ENCODE data around the gene CFAP210. TPM values are rescaled to one million over a fixed set of nuclear protein-coding genes. Genes with fewer than 3 reads are reported as not detected.
"Not testable (repeated sequence)": the region's sequence is repeated elsewhere in the genome, so short reads cannot be mapped to it uniquely, and the experiment has no call there.

Gene CFAP210
- total RNA-seq, 1 donor from 2014 or later = 0.41 TPM

- no peaks in the 10 kb centered on the region for H3K9me3 Mint-ChIP-seq (ENCODE audit: unreplicated experiment)
- H3K4me3 Mint-ChIP-seq (ENCODE audit: unreplicated experiment) = no peak overlapping the region
- no peak overlapping the region for H3K27ac Mint-ChIP-seq (ENCODE audit: unreplicated experiment)
Measured at GRCh38 chr2:169696381-169696780, 2.2 kb upstream of the CFAP210 start.

GRCh38 chr2:169694894-169695260 lies 672 bp upstream of the CFAP210 start:
- H3K9me3 Mint-ChIP-seq (ENCODE audit: unreplicated experiment) = no peaks in the 10 kb centered on the region
- no peak for DNase-seq (ENCODE audit: low spot score)
- H3K4me3 Mint-ChIP-seq (ENCODE audit: unreplicated experiment) = peak overlapping the region; percentile 94
- H3K4me1 Mint-ChIP-seq (ENCODE audit: unreplicated experiment) = peaks cover 18% of the 10 kb centered on the region
- H3K36me3 Mint-ChIP-seq (ENCODE audit: low read depth, unreplicated experiment) = peaks cover 5% of the 10 kb centered on the region
- H3K27ac Mint-ChIP-seq (ENCODE audit: unreplicated experiment) = peak overlapping the region; percentile 90
- no peak for TF ChIP-seq CTCF (IDR thresholded peaks at IDR 0.05; ENCODE audit: unreplicated experiment)
- peaks cover 10% of the 10 kb centered on the region for H3K27me3 Mint-ChIP-seq (ENCODE audit: unreplicated experiment)

More at GRCh38 chr2:169696381-169696780, 2.2 kb upstream of the CFAP210 start:
- Mint-ChIP-seq H3K27me3 (ENCODE audit: unreplicated experiment) (peaks cover 10% of the 10 kb centered on the region), H3K36me3 (ENCODE audit: low read depth, unreplicated experiment) (peaks cover 5% of the 10 kb centered on the region), H3K4me1 (ENCODE audit: unreplicated experiment) (peaks cover 18% of the 10 kb centered on the region)
- no peak for TF ChIP-seq CTCF (IDR thresholded peaks at IDR 0.05; ENCODE audit: unreplicated experiment)
- DNase-seq (ENCODE audit: low spot score) = no peak

- Mint-ChIP-seq H3K4me1 (ENCODE audit: unreplicated experiment) (peaks cover 18% of the 10 kb centered on the region), H3K27ac (ENCODE audit: unreplicated experiment) (peak overlapping the region; percentile 97), H3K36me3 (ENCODE audit: low read depth, unreplicated experiment) (peaks cover 10% of the 10 kb centered on the region), H3K9me3 (ENCODE audit: unreplicated experiment) (peaks cover 6% of the 10 kb centered on the region), H3K27me3 (ENCODE audit: unreplicated experiment) (peaks cover 10% of the 10 kb centered on the region), H3K4me3 (ENCODE audit: unreplicated experiment) (peak overlapping the region; percentile 94)
- no peak for TF ChIP-seq CTCF (IDR thresholded peaks at IDR 0.05; ENCODE audit: unreplicated experiment)
- DNase-seq (ENCODE audit: low spot score) = no peak
Measured at GRCh38 chr2:169693360-169693759, 845 bp downstream of the CFAP210 start.

GRCh38 chr2:169692718-169693117 lies 1.5 kb downstream of the CFAP210 start:
- DNase-seq (ENCODE audit: low spot score) = no peak
- no peak for TF ChIP-seq CTCF (IDR thresholded peaks at IDR 0.05; ENCODE audit: unreplicated experiment)
- Mint-ChIP-seq H3K4me3 (ENCODE audit: unreplicated experiment) (no peak overlapping the region), H3K27me3 (ENCODE audit: unreplicated experiment) (peaks cover 10% of the 10 kb centered on the region), H3K27ac (ENCODE audit: unreplicated experiment) (peak overlapping the region; percentile 48), H3K36me3 (ENCODE audit: low read depth, unreplicated experiment) (peaks cover 14% of the 10 kb centered on the region), H3K9me3 (ENCODE audit: unreplicated experiment) (peaks cover 7% of the 10 kb centered on the region), H3K4me1 (ENCODE audit: unreplicated experiment) (peaks cover 18% of the 10 kb centered on the region)

- no peak for DNase-seq (ENCODE audit: low spot score)
Measured at GRCh38 chr2:169690958-169691357, 3.2 kb downstream of the CFAP210 start.

GRCh38 chr2:169687943-169688342 lies 6.3 kb downstream of the CFAP210 start:
- peaks cover 20% of the 10 kb centered on the region for H3K36me3 Mint-ChIP-seq (ENCODE audit: low read depth, unreplicated experiment)
- not testable (repeated sequence) for H3K27ac Mint-ChIP-seq (ENCODE audit: unreplicated experiment); H3K4me1 Mint-ChIP-seq (ENCODE audit: unreplicated experiment); DNase-seq (ENCODE audit: low spot score); H3K9me3 Mint-ChIP-seq (ENCODE audit: unreplicated experiment); H3K27me3 Mint-ChIP-seq (ENCODE audit: unreplicated experiment); H3K4me3 Mint-ChIP-seq (ENCODE audit: unreplicated experiment)

More at GRCh38 chr2:169690958-169691357, 3.2 kb downstream of the CFAP210 start:
- Mint-ChIP-seq H3K27me3 (ENCODE audit: unreplicated experiment) (peaks cover 11% of the 10 kb centered on the region), H3K27ac (ENCODE audit: unreplicated experiment) (no peak overlapping the region), H3K4me3 (ENCODE audit: unreplicated experiment) (no peak overlapping the region), H3K36me3 (ENCODE audit: low read depth, unreplicated experiment) (peaks cover 20% of the 10 kb centered on the region), H3K4me1 (ENCODE audit: unreplicated experiment) (peaks cover 17% of the 10 kb centered on the region), H3K9me3 (ENCODE audit: unreplicated experiment) (peaks cover 7% of the 10 kb centered on the region)
- TF ChIP-seq CTCF (IDR thresholded peaks at IDR 0.05; ENCODE audit: unreplicated experiment) = no peak

GRCh38 chr2:169686825-169687224 lies 7.4 kb downstream of the CFAP210 start:
- peaks cover 15% of the 10 kb centered on the region for H3K36me3 Mint-ChIP-seq (ENCODE audit: low read depth, unreplicated experiment)
- not testable (repeated sequence) for H3K9me3 Mint-ChIP-seq (ENCODE audit: unreplicated experiment); H3K4me3 Mint-ChIP-seq (ENCODE audit: unreplicated experiment); H3K4me1 Mint-ChIP-seq (ENCODE audit: unreplicated experiment); H3K27ac Mint-ChIP-seq (ENCODE audit: unreplicated experiment); DNase-seq (ENCODE audit: low spot score); H3K27me3 Mint-ChIP-seq (ENCODE audit: unreplicated experiment)

GRCh38 chr2:169684712-169685111 lies 9.5 kb downstream of the CFAP210 start:
- H3K27me3 Mint-ChIP-seq (ENCODE audit: unreplicated experiment); H3K9me3 Mint-ChIP-seq (ENCODE audit: unreplicated experiment); DNase-seq (ENCODE audit: low spot score); H3K27ac Mint-ChIP-seq (ENCODE audit: unreplicated experiment); H3K4me3 Mint-ChIP-seq (ENCODE audit: unreplicated experiment); H3K4me1 Mint-ChIP-seq (ENCODE audit: unreplicated experiment): not testable (repeated sequence)
- H3K36me3 Mint-ChIP-seq (ENCODE audit: low read depth, unreplicated experiment) = peaks cover 15% of the 10 kb centered on the region
